ENCODE data around the gene CD207. TPM values are rescaled to one million over a fixed set of nuclear protein-coding genes. Genes with fewer than 3 reads are reported as not detected.

The CD207 gene
- total and polyA plus RNA-seq, 4 donors: 0.06 to 1.8 (median 0.49) TPM

DNA sequence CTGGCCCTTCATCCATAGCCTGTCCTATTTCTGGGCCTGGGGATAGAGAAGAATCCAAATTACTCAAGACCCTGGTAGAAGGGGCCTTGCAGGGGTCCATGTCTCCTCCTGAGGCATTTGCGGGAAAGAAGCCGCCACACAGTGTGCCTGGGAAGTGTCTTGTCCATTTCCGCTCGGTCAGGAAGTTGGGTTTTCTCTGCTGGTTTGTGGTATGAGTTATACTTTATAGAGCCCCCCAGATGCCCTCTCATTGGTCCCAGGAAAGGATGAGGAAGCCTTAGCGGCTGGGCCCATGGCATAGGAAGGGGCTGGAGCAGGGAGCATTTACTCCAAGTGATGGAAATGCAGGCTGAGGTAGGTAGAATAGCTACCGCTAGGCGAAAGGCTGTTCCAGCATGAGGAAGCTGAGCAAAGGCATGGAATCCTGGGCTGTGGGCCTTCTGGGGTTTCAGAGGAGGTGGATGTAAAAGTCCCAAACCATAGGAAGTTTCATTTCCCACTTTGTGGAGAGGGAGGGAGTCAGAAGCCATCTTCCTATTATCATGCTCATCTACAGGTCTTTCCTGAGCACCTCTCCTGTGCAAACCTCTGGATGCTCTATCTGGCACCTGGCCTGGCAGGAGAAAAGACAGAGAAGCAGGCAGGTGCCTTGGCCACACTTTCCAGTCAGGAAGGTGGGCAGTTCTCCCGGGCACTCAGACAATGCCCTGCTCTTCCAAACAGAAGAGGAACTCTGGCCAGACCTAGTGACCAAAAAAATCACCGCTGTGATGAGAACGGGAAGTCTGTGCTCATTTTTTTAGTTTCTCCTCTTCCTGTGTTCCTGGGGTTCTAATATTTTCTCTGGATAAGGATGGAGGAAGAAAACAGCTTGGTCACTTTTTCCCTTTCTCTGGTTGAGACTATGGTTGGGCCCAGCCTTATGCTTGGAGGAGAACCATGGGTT, 2.6 kb upstream of the CD207 start:
- H3K9ac ChIP-seq (ENCODE audit: insufficient read depth in 1 of 2, low read length in 2 of 2): no peak overlapping the region
- peaks cover 0 to 7% (median 0%) of the 10 kb centered on the region in 4 donors for H3K9me3 ChIP-seq (ENCODE audit: control insufficient read depth in 4 of 4, insufficient read depth in 3 of 4, low read length in 3 of 4)
- no peak for DNase-seq
- no peak overlapping the region for H3K27ac ChIP-seq (ENCODE audit: low read depth in 1 of 2, low read length in 1 of 2)
- no peak for ATAC-seq (ENCODE audit: insufficient read depth, low FRiP score)
- TF ChIP-seq, protein P1, sequence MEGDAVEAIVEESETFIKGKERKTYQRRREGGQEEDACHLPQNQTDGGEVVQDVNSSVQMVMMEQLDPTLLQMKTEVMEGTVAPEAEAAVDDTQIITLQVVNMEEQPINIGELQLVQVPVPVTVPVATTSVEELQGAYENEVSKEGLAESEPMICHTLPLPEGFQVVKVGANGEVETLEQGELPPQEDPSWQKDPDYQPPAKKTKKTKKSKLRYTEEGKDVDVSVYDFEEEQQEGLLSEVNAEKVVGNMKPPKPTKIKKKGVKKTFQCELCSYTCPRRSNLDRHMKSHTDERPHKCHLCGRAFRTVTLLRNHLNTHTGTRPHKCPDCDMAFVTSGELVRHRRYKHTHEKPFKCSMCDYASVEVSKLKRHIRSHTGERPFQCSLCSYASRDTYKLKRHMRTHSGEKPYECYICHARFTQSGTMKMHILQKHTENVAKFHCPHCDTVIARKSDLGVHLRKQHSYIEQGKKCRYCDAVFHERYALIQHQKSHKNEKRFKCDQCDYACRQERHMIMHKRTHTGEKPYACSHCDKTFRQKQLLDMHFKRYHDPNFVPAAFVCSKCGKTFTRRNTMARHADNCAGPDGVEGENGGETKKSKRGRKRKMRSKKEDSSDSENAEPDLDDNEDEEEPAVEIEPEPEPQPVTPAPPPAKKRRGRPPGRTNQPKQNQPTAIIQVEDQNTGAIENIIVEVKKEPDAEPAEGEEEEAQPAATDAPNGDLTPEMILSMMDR (IDR thresholded peaks at IDR 0.05; ENCODE audit: control extremely low read depth, extremely low read depth): no peak
- no peak overlapping the region for H3K4me3 ChIP-seq
- H3K27me3 ChIP-seq (ENCODE audit: control insufficient read depth in 3 of 3, insufficient read depth in 3 of 3, low read length in 2 of 3): peaks cover 0 to 7% (median 0%) of the 10 kb centered on the region in 3 donors
- H3K4me1 ChIP-seq (ENCODE audit: control insufficient read depth in 5 of 5, insufficient read depth in 5 of 5, low read length in 5 of 5): no peaks in the 10 kb centered on the region
- no peaks in the 10 kb centered on the region for H3K36me3 ChIP-seq (ENCODE audit: control insufficient read depth in 4 of 4, insufficient read depth in 4 of 4, low read length in 4 of 4)
- 69 to 77% methylated on average over 10 of the region's 10 CpGs for WGBS, 2 donors

DNA sequence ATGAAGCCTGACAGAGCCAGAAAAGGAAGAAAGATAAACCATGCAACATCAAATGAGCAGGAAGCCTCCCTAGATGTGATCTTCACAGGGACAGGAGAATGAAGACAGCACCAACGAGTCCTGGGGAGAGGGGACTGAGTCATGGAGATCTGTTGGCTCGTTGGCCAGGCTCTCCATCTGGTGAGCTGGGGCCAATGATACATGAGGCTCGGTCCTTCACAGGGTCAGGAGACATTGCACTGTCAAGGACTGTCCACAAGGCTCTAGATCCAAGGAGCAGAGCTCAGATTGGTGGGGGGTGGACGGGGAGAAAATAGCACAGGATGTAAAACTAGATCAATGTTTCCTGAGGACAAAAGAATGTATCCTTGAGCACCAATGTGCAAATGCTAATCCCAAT, 735 bp downstream of the CD207 start:
- DNase-seq (no peak), ATAC-seq (ENCODE audit: insufficient read depth, low FRiP score) (no peak)
- TF ChIP-seq, protein P1 (IDR thresholded peaks at IDR 0.05; ENCODE audit: control extremely low read depth, extremely low read depth): no peak
- 65 to 70% methylated on average over 4 of the region's 4 CpGs for WGBS, 2 donors
- H3K9me3 ChIP-seq (ENCODE audit: control insufficient read depth in 4 of 4, insufficient read depth in 3 of 4, low read length in 3 of 4): no peaks in the 10 kb centered on the region
- H3K9ac ChIP-seq (ENCODE audit: insufficient read depth in 1 of 2, low read length in 2 of 2): no peak overlapping the region
- H3K4me3 ChIP-seq: no peak overlapping the region
- H3K27ac ChIP-seq (ENCODE audit: low read depth in 1 of 2, low read length in 1 of 2): no peak overlapping the region
- H3K36me3 ChIP-seq (ENCODE audit: control insufficient read depth in 4 of 4, insufficient read depth in 4 of 4, low read length in 4 of 4): no peaks in the 10 kb centered on the region
- H3K27me3 ChIP-seq (ENCODE audit: control insufficient read depth in 3 of 3, insufficient read depth in 3 of 3, low read length in 2 of 3): peaks cover 0 to 9% (median 0%) of the 10 kb centered on the region in 3 donors
- H3K4me1 ChIP-seq (ENCODE audit: control insufficient read depth in 5 of 5, insufficient read depth in 5 of 5, low read length in 5 of 5): peaks cover 0 to 2% (median 0%) of the 10 kb centered on the region in 5 donors

DNA sequence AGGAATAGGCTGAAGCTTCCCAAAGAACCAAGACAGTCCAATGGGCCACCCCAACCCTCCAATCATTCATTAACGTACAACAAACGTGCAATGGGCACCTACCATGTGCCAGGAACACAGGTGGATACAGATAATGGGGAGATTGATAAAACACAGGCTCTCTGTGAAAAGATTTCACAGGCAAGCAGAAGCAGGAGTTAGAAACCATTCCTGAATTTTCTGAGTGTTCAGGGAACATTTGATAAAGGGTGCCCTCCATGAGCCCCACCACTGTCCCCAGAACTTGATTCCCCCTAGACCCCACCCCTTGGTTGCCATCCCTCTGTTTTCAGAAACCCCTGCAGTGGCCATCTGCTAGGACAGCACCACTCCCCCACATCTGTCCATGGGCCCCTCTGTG, 1.5 kb downstream of the CD207 start:
- Histone ChIP-seq H3K9me3 (ENCODE audit: control insufficient read depth in 4 of 4, insufficient read depth in 3 of 4, low read length in 3 of 4) (no peaks in the 10 kb centered on the region), H3K9ac (ENCODE audit: insufficient read depth in 1 of 2, low read length in 2 of 2) (no peak overlapping the region), H3K4me1 (ENCODE audit: control insufficient read depth in 5 of 5, insufficient read depth in 5 of 5, low read length in 5 of 5) (peaks cover 0 to 2% (median 0%) of the 10 kb centered on the region in 5 donors), H3K36me3 (ENCODE audit: control insufficient read depth in 4 of 4, insufficient read depth in 4 of 4, low read length in 4 of 4) (no peaks in the 10 kb centered on the region), H3K27me3 (ENCODE audit: control insufficient read depth in 3 of 3, insufficient read depth in 3 of 3, low read length in 2 of 3) (peaks cover 0 to 9% (median 0%) of the 10 kb centered on the region in 3 donors), H3K27ac (ENCODE audit: low read depth in 1 of 2, low read length in 1 of 2) (no peak overlapping the region), H3K4me3 (no peak overlapping the region)
- TF ChIP-seq, protein P1 (IDR thresholded peaks at IDR 0.05; ENCODE audit: control extremely low read depth, extremely low read depth): no peak
- no peak for ATAC-seq (ENCODE audit: insufficient read depth, low FRiP score)
- 87 to 91% methylated on average over 2 of the region's 2 CpGs for WGBS, 2 donors
- DNase-seq: no peak

Measured in lung (tissue), 12 donors.